ENCODE data around the gene ANKRD13D. TPM values are rescaled to one million over a fixed set of nuclear protein-coding genes. Genes with fewer than 3 reads are reported as not detected.

The ANKRD13D gene
- polyA plus RNA-seq (2011; rRNA removed) (14.4 and 18.4 TPM in 2 replicates), polyA minus RNA-seq (2011; rRNA and poly(A)+ RNA removed) (25.6 and 33.8 TPM in 2 replicates)

DNA sequence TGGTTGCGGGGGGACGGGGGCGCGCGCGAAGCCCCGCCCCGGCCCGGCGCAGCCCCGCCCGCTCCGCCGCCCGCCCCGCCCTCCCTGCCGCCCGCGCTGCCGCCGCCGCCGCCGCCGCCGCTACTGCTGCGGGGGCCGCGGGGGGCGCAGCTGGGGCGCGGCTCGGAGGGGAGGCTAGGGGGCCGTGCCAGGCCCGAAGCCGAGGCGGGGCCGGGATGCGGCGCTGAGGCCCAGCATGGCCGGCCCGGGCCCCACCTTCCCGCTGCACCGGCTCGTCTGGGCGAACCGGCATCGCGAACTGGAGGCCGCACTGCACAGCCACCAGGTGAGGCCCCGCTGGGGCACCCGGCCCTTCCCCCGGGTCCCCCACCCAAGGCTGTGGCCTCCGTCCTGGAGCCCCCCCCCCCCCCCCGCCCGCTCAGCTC, at the start of gene ANKRD13D:
ANKRD13D (plus strand) TSS at position 78 of the 425 bp plus-strand sequence; CDS start at position 236, 158 bp downstream.
- Histone ChIP-seq H3K4me3 (ENCODE audit: low read depth, low read length) (peak within 1 kb of the TSS; percentile 78), H3K27me3 (ENCODE audit: control insufficient read depth, insufficient read depth, low read length) (no peaks in the 10 kb centered on the region), H3K27ac (ENCODE audit: low read depth, low read length) (peak within 1 kb of the TSS; percentile 97), H3K9me3 (ENCODE audit: control insufficient read depth, insufficient read depth, low read length) (no peaks in the 10 kb centered on the region; the same call in 1 of the 2 replicates)
- POLR2A ChIA-PET, result interaction anchor here (0.9 to 2.6 kb wide), 6 partner anchors 11 to 50 kb away, joined by 3 to 20 read pairs (median 8); partner anchors contain the start of gene SSH3
- CTCF ChIA-PET, result interaction anchor here (0.9 to 2.3 kb wide), 8 partner anchors 10 to 208 kb away, joined by 3 to 16 read pairs (median 3); no protein-coding TSS in a partner anchor
- TF ChIP-seq, protein P1, sequence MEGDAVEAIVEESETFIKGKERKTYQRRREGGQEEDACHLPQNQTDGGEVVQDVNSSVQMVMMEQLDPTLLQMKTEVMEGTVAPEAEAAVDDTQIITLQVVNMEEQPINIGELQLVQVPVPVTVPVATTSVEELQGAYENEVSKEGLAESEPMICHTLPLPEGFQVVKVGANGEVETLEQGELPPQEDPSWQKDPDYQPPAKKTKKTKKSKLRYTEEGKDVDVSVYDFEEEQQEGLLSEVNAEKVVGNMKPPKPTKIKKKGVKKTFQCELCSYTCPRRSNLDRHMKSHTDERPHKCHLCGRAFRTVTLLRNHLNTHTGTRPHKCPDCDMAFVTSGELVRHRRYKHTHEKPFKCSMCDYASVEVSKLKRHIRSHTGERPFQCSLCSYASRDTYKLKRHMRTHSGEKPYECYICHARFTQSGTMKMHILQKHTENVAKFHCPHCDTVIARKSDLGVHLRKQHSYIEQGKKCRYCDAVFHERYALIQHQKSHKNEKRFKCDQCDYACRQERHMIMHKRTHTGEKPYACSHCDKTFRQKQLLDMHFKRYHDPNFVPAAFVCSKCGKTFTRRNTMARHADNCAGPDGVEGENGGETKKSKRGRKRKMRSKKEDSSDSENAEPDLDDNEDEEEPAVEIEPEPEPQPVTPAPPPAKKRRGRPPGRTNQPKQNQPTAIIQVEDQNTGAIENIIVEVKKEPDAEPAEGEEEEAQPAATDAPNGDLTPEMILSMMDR (IDR thresholded peaks at IDR 0.05; ENCODE audit: low read depth, low read length), result no peak
- no peak for DNase-seq (ENCODE audit: low read depth, low spot score)

DNA sequence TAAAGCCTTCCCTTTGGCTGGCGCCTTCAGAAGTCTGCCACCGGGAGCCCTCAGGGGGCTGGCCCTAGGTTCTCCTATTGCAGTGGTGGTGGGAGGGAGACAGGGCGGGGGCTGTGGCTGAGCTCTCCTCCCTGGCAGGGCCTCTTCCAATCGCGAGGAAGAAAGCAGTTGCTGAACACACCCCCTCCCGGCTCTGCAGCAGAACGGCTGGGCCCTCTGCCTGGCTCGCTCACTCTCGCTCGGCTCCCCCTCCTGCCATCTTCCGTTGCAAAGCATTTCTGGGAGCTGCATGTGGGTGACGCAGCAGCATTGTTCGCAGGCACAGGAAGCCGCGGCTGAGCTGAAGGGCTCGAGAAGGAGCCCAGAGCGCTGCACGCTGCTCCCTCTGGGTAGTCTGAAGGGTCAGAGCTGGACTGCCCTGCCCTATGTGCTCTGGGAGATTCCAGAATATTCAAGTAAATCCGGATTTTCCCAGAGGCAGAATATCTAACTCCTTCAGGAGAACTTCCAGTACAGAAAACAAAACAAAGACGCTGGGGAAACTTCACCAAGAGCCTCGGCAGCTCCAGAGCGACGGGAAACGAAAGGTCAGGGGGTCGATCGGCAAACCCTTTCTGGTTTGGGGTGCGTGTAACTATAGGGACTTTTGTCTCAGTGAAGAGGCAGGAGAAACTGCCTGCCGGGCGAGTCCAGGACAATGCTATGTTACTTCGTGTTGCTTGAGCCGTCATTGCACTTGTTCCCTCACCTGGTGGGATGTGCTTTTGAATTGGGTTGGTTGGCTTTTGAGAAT, 49.1 kb upstream of the ANKRD13D start:
- Histone ChIP-seq H3K27ac (ENCODE audit: low read depth, low read length) (peak overlapping the region; percentile 96), H3K27me3 (ENCODE audit: control insufficient read depth, insufficient read depth, low read length) (no peaks in the 10 kb centered on the region), H3K4me3 (ENCODE audit: low read depth, low read length) (peak overlapping the region; percentile 94), H3K9me3 (ENCODE audit: control insufficient read depth, insufficient read depth, low read length) (no peaks in the 10 kb centered on the region)
- TF ChIP-seq, protein P1 (IDR thresholded peaks at IDR 0.05; ENCODE audit: low read depth, low read length), result peak; percentile 19; the same call in 1 of the 2 replicates
- DNase-seq (ENCODE audit: low read depth, low spot score), result peak; percentile 97
- POLR2A ChIA-PET, result interaction anchor here (0.7 to 1.8 kb wide), 14 partner anchors 9 to 184 kb away, joined by 3 to 12 read pairs (median 4); partner anchors contain the start of genes ANKRD13D, CLCF1, KDM2A and PPP1CA
- CTCF ChIA-PET, result interaction anchor here (0.8 to 1.4 kb wide), 5 partner anchors 23 to 186 kb away, joined by 3 to 6 read pairs (median 3); no protein-coding TSS in a partner anchor

DNA sequence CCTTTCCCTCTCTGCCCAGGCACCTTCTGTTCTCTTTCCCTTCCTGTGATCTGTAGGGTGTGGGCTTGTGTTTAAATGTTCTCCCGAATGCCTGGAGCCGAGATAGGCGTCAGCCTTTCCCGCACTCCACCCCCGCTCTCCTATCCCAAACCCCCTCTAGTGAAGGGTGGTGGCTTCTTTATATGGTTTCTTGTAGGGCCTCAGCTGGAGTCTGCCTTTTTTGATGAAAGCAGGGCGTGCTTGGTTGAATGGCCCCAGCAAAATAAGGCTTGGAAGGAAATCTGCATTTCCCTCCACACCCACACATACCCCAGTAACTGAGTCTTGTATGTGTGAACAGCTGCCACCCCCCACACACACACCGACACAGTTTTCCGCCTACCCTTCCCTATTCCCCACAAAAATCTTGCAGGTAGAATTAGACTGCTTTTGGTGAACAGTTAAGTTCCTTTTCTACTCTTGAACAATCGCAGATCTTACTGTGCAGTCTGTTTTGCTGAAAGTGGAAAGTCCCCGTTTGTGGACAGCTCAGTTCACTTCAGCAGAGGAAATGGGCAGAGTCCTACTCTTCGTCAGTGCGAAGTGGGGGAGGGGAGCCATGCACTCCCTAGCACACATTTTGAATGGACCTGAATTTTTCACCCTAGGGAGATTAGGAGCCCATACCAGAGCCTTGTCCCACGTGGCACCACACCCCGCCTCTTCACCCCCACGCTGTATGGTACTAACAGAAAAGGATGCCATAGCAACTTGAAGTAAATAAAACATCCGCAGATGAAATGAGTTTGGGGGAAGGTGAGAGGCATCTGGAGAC, 48.3 kb upstream of the ANKRD13D start:
- ChIA-PET POLR2A (interaction anchor here (0.5 to 1.8 kb wide), 8 partner anchors 10 to 397 kb away, joined by 3 to 12 read pairs (median 6); partner anchors contain the start of genes CLCF1, KDM2A and SSH3), CTCF (interaction anchor here (1.0 kb wide), 1 partner anchor 21 kb away, joined by 3 read pairs; no protein-coding TSS in a partner anchor)
- peak overlapping the region; percentile 94 for H3K4me3 ChIP-seq (ENCODE audit: low read depth, low read length)
- TF ChIP-seq, protein P1 (IDR thresholded peaks at IDR 0.05; ENCODE audit: low read depth, low read length), result 0 out of 2 replicates have a peak, but pooled peaks have one; percentile 8
- H3K27ac ChIP-seq (ENCODE audit: low read depth, low read length), result peak overlapping the region; percentile 96
- peak; percentile 38 for DNase-seq (ENCODE audit: low read depth, low spot score)
- H3K27me3 ChIP-seq (ENCODE audit: control insufficient read depth, insufficient read depth, low read length), result no peaks in the 10 kb centered on the region
- H3K9me3 ChIP-seq (ENCODE audit: control insufficient read depth, insufficient read depth, low read length), result no peaks in the 10 kb centered on the region

DNA sequence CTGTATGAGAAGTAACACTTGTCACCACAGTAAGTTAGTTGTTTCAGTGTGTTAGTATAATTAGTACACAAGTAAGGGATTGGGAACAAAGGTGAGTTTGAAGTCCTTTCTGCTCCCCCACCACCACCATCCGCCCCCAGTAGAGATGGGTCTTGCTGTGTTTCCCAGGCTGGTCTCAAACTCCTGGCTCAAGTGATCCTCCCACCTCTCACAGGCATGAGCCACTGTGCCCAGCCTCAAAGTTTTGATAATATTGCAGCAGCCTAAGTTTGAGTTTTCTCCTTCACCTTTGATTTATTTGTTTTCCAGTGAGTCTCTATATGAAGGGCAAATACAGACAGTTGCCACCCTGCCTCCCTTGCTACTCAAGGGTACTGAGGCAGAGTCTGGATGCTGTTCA, 46.6 kb upstream of the ANKRD13D start:
- TF ChIP-seq, protein P1 (IDR thresholded peaks at IDR 0.05; ENCODE audit: low read depth, low read length), result no peak
- CTCF ChIA-PET, result interaction anchor here (1.4 kb wide), 1 partner anchor 20 kb away, joined by 3 read pairs; no protein-coding TSS in a partner anchor
- Histone ChIP-seq H3K4me3 (ENCODE audit: low read depth, low read length) (no peak overlapping the region; the same call in 1 of the 2 replicates), H3K27me3 (ENCODE audit: control insufficient read depth, insufficient read depth, low read length) (no peaks in the 10 kb centered on the region), H3K27ac (ENCODE audit: low read depth, low read length) (no peak overlapping the region), H3K9me3 (ENCODE audit: control insufficient read depth, insufficient read depth, low read length) (no peaks in the 10 kb centered on the region)
- DNase-seq (ENCODE audit: low read depth, low spot score), result no peak
- POLR2A ChIA-PET, result no interaction called here

All from AG04450 (cell line).